B cell (primary cell): ENCODE data around the gene SLC37A1. TPM values are rescaled to one million over a fixed set of nuclear protein-coding genes. Genes with fewer than 3 reads are reported as not detected.

Experiments used
- ATAC-seq: fragments of 200-7000 bp; cut with Tn5 transposase; one replicate; pipeline ENCODE4 v1.10.0; 2021; ENCODE audit warnings: low read depth, mild to moderate bottlenecking, moderate number of reproducible peaks, moderate library complexity
- CTCF ChIA-PET: fragments of 350-600 bp; sonication (Branson Sonifier 250); formaldehyde crosslinking; loops from one replicate; lab custom pipeline; 2021; ENCODE audit warnings: antibody characterized with exemption, inconsistent platforms; lab: Charles Lee
- POLR2A ChIA-PET: fragments of 350-600 bp; sonication (Branson Sonifier 250); formaldehyde crosslinking; loops from one replicate; lab custom pipeline; 2021; ENCODE audit warnings: antibody characterized with exemption; lab: Charles Lee
- DNase-seq: peaks from one replicate; pipeline ENCODE4 v3.0.0; 2013
- H2AFZ ChIP-seq: 2 replicates; pipeline ENCODE4 v1.6.1; 2012; ENCODE audit warnings: mild to moderate bottlenecking, low read depth, low read length; ENCODE audit not compliant: insufficient read depth, poor library complexity, severe bottlenecking
- H3K27ac ChIP-seq, 2 donors: 1 replicate in 1 of 2; 2 replicates in 1 of 2; pipeline ENCODE4 v1.5.1; 2012 to 2013; ENCODE audit warnings: low read length in 2 of 2, mild to moderate bottlenecking in 2 of 2, moderate library complexity in 1 of 2
- H3K27me3 ChIP-seq, 4 experiments: fragments of 200-600 bp in 1 of 4; sonication (generic) in 1 of 4; replicated peaks in 1 of 4; 1 replicate in 2 of 4; 2 replicates in 2 of 4; pipeline versions ENCODE4 v1.6.1 to v1.7.0; 2013 to 2016; ENCODE audit warnings: low read length in 3 of 4, mild to moderate bottlenecking in 2 of 4, mixed read lengths in 1 of 4, moderate library complexity in 1 of 4; ENCODE audit not compliant: insufficient read depth in 4 of 4, control insufficient read depth in 3 of 4; ENCODE audit errors: control extremely low read depth in 1 of 4
- H3K36me3 ChIP-seq, 2 experiments: replicated peaks in 1 of 2; 1 replicate in 1 of 2; 2 replicates in 1 of 2; pipeline versions ENCODE4 v1.6.1 to v1.7.1; 2013; ENCODE audit warnings: low read length in 1 of 2; ENCODE audit not compliant: insufficient read depth in 2 of 2, control insufficient read depth in 1 of 2; ENCODE audit errors: control extremely low read depth in 1 of 2, extremely low read depth in 1 of 2
- H3K4me1 ChIP-seq, 2 donors: fragments of 200-600 bp in 1 of 2; sonication (generic) in 1 of 2; 1 replicate in 1 of 2; 2 replicates in 1 of 2; pipeline versions ENCODE4 v1.5.1 to v1.6.1; 2013 to 2017; ENCODE audit warnings: low read length in 2 of 2; ENCODE audit not compliant: control insufficient read depth in 2 of 2, insufficient read depth in 2 of 2
- H3K4me2 ChIP-seq: replicated peaks from 2 replicates; pipeline ENCODE3; 2012; ENCODE audit warnings: mild to moderate bottlenecking, low read depth, low read length; ENCODE audit not compliant: poor library complexity, severe bottlenecking
- H3K4me3 ChIP-seq, 5 experiments: fragments of 200-600 bp in 1 of 5; sonication (generic) in 1 of 5; 1 replicate in 3 of 5; 2 replicates in 2 of 5; pipeline versions ENCODE4 v1.5.1 to v1.7.0; 2011 to 2016; ENCODE audit warnings: low read length in 4 of 5, mild to moderate bottlenecking in 4 of 5, low read depth in 2 of 5, control low read depth in 1 of 5, moderate library complexity in 1 of 5; ENCODE audit not compliant: insufficient read depth in 1 of 5; ENCODE audit errors: control extremely low read depth in 1 of 5, extremely low read depth in 1 of 5
- H3K79me2 ChIP-seq: fragments of 200-600 bp; sonication (generic); one replicate; pipeline ENCODE4 v1.6.0; 2016; ENCODE audit warnings: low read length; ENCODE audit not compliant: control insufficient read depth, insufficient read depth
- H3K9ac ChIP-seq: fragments of 200-600 bp; sonication (generic); 2 replicates; pipeline ENCODE4 v1.6.1; 2017; ENCODE audit warnings: mild to moderate bottlenecking, low read length, moderate library complexity
- H3K9me3 ChIP-seq, 3 donors: one replicate each; pipeline versions ENCODE4 v1.6.1 to v1.7.1; 2013; ENCODE audit warnings: low read length in 2 of 3; ENCODE audit not compliant: control insufficient read depth in 2 of 3, insufficient read depth in 1 of 3; ENCODE audit errors: control extremely low read depth in 1 of 3
- H4K20me1 ChIP-seq: 2 replicates; pipeline ENCODE4 v1.6.0; 2012; ENCODE audit warnings: mild to moderate bottlenecking, low read length; ENCODE audit not compliant: insufficient read depth, control insufficient read depth, poor library complexity, severe bottlenecking
- H3K27ac Mint-ChIP-seq: one replicate; pipeline ENCODE4 v1.8.0; 2021; ENCODE audit warnings: mixed read lengths
- H3K27me3 Mint-ChIP-seq: one replicate; pipeline ENCODE4 v1.8.0; 2021; ENCODE audit warnings: mixed read lengths
- H3K4me1 Mint-ChIP-seq: one replicate; pipeline ENCODE4 v1.8.0; 2021; ENCODE audit warnings: mixed read lengths
- H3K4me3 Mint-ChIP-seq: one replicate; pipeline ENCODE4 v1.8.0; 2021; ENCODE audit warnings: mixed read lengths
- H3K9me3 Mint-ChIP-seq: one replicate; pipeline ENCODE4 v1.8.0; 2022; ENCODE audit warnings: mixed read lengths; ENCODE audit not compliant: insufficient read depth
- EZH2 ChIP-seq: IDR thresholded peaks from 2 replicates; pipeline ENCODE4 v1.6.1; 2012; ENCODE audit warnings: borderline replicate concordance, low read depth, mild to moderate bottlenecking, moderate library complexity, low read length; ENCODE audit not compliant: insufficient read depth, poor library complexity, severe bottlenecking
- WGBS: methylation state at CpG from one replicate; pipeline ENCODE4 v1.1.5; 2013; ENCODE audit warnings: missing lambda C conversion rate; ENCODE audit not compliant: insufficient coverage; 5-methylcytosine and 5-hydroxymethylcytosine counted together
- intact Hi-C: fragments of 100-400 bp; cut with micrococcal nuclease; formaldehyde crosslinking; loops from one replicate; pipeline ENCODE4 v1.10.0; 2022
- polyA plus RNA-seq: library from polyadenylated mRNA; depleted of rRNA; stranded (reverse); fragments of >200 nt; gene quantifications from 2 replicates; pipeline ENCODE4 v1.2.3, GENCODE V29; 2012
- total RNA-seq, 2 donors: library from RNA; stranded (reverse); fragments of 120-200 nt in 1 of 2; gene quantifications; 1 replicate in 1 of 2; 2 replicates in 1 of 2; pipeline versions ENCODE4 v1.2.3 to v1.2.4, GENCODE V29; 2013 to 2022
- TF ChIP-seq, protein P1 (sequence below): fragments of 200-600 bp; IDR thresholded peaks from one replicate; pipeline ENCODE4 v1.8.0; 2022; ENCODE audit warnings: antibody characterized with exemption, mild to moderate bottlenecking

Gene SLC37A1
- total and polyA plus RNA-seq, 2 donors (not counting 1 experiment from before 2014, with no cell fraction given) = 38.1 to 60.2 TPM

- no peak overlapping the region for H3K9ac ChIP-seq
These were observed 8.2 kb downstream of the SLC37A1 start for GRCh38 chr21:42521805-42522204.

GRCh38 chr21:42522271-42522670, 8.6 kb downstream of the SLC37A1 start:
- peaks cover 0 to 62% of the 10 kb centered on the region in 2 experiments for H3K36me3 ChIP-seq
- Mint-ChIP-seq H3K4me3 (no peak overlapping the region), H3K27ac (peak overlapping the region; percentile 77), H3K4me1 (peaks cover 72% of the 10 kb centered on the region), H3K9me3 (no peaks in the 10 kb centered on the region), H3K27me3 (no peaks in the 10 kb centered on the region)
- H3K79me2 ChIP-seq = peaks cover 93% of the 10 kb centered on the region
- H3K4me1 ChIP-seq = peaks cover 40 to 45% of the 10 kb centered on the region in 2 donors
- no peak overlapping the region for H3K4me2 ChIP-seq
- TF ChIP-seq, protein P1, sequence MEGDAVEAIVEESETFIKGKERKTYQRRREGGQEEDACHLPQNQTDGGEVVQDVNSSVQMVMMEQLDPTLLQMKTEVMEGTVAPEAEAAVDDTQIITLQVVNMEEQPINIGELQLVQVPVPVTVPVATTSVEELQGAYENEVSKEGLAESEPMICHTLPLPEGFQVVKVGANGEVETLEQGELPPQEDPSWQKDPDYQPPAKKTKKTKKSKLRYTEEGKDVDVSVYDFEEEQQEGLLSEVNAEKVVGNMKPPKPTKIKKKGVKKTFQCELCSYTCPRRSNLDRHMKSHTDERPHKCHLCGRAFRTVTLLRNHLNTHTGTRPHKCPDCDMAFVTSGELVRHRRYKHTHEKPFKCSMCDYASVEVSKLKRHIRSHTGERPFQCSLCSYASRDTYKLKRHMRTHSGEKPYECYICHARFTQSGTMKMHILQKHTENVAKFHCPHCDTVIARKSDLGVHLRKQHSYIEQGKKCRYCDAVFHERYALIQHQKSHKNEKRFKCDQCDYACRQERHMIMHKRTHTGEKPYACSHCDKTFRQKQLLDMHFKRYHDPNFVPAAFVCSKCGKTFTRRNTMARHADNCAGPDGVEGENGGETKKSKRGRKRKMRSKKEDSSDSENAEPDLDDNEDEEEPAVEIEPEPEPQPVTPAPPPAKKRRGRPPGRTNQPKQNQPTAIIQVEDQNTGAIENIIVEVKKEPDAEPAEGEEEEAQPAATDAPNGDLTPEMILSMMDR = no peak
- no peak for TF ChIP-seq EZH2
- no peak overlapping the region for H3K4me3 ChIP-seq
- H2AFZ ChIP-seq = no peak overlapping the region
- intact Hi-C loops = loop anchor here (5.0 kb wide), 1 partner anchor 510 kb away; the partner anchor contains the start of gene ZBTB21
- H3K27ac ChIP-seq = peak overlapping the region in 1 of 2 donors; percentile 99
- no peak for ATAC-seq
- no peaks in the 10 kb centered on the region for H3K27me3 ChIP-seq
- H4K20me1 ChIP-seq = no peaks in the 10 kb centered on the region
- ChIA-PET POLR2A (no interaction called here), CTCF (interaction anchor here (1.2 to 6.9 kb wide), 2 partner anchors 14 to 185 kb away, joined by 3 to 51 read pairs; no protein-coding TSS in a partner anchor)
- H3K9ac ChIP-seq = no peak overlapping the region
- H3K9me3 ChIP-seq = no peaks in the 10 kb centered on the region
- 100% methylated on average over 11 of the region's 14 CpGs for WGBS
- no peak for DNase-seq

More at GRCh38 chr21:42521805-42522204, 8.2 kb downstream of the SLC37A1 start:
- Histone ChIP-seq H3K27me3 (no peaks in the 10 kb centered on the region), H3K27ac (no peak overlapping the region), H4K20me1 (no peaks in the 10 kb centered on the region), H3K4me1 (peaks cover 36 to 41% of the 10 kb centered on the region in 2 donors), H3K36me3 (peaks cover 0 to 64% of the 10 kb centered on the region in 2 experiments), H3K79me2 (peaks cover 93% of the 10 kb centered on the region), H3K4me2 (no peak overlapping the region), H3K9me3 (no peaks in the 10 kb centered on the region), H2AFZ (no peak overlapping the region), H3K4me3 (no peak overlapping the region)
- intact Hi-C loops = loop anchor here (5.0 kb wide), 1 partner anchor 510 kb away; the partner anchor contains the start of gene ZBTB21
- H3K27ac Mint-ChIP-seq = no peak overlapping the region
- ATAC-seq (no peak), DNase-seq (no peak)
- H3K4me1 Mint-ChIP-seq = peaks cover 72% of the 10 kb centered on the region
- CTCF ChIA-PET = interaction anchor here (0.5 to 6.9 kb wide), 2 partner anchors 15 to 61 kb away, joined by 3 to 51 read pairs; no protein-coding TSS in a partner anchor
- H3K27me3 Mint-ChIP-seq = no peaks in the 10 kb centered on the region
- WGBS = 77% methylated on average over 6 of the region's 6 CpGs
- no peak for TF ChIP-seq EZH2
- TF ChIP-seq, protein P1 = no peak
- POLR2A ChIA-PET = no interaction called here
- H3K9me3 Mint-ChIP-seq = no peaks in the 10 kb centered on the region
- no peak overlapping the region for H3K4me3 Mint-ChIP-seq
